Measurements from ENCODE around the gene ENOX1.

DNA sequence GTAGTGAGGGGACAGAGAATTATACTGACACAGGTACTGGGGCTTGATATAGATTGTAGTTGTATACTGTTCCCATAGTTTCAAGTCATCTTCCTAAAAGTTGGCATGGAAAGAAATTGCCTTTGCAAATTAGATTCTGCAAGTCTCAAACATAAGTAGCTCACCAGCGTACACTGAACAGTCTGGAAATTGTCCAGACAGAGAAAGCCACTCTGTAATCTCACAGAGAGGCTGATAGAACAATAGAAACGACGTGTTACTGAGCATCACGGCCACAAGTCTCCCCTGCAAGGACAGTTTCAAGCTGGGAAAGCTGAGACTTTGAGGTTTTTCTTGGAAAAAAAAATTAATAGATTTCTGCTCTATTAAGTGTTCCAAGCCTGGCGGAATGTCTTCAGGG is 534.8 kb downstream of the ENOX1 start:
- TF ChIP-seq, protein P1, sequence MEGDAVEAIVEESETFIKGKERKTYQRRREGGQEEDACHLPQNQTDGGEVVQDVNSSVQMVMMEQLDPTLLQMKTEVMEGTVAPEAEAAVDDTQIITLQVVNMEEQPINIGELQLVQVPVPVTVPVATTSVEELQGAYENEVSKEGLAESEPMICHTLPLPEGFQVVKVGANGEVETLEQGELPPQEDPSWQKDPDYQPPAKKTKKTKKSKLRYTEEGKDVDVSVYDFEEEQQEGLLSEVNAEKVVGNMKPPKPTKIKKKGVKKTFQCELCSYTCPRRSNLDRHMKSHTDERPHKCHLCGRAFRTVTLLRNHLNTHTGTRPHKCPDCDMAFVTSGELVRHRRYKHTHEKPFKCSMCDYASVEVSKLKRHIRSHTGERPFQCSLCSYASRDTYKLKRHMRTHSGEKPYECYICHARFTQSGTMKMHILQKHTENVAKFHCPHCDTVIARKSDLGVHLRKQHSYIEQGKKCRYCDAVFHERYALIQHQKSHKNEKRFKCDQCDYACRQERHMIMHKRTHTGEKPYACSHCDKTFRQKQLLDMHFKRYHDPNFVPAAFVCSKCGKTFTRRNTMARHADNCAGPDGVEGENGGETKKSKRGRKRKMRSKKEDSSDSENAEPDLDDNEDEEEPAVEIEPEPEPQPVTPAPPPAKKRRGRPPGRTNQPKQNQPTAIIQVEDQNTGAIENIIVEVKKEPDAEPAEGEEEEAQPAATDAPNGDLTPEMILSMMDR (optimal IDR thresholded peaks at IDR 0.05 in 1 of 3, IDR thresholded peaks at IDR 0.05 in 1 of 3, conservative IDR thresholded peaks at IDR 0.05 in 1 of 3; ENCODE audit: extremely low read depth in 1 of 3, insufficient read depth in 2 of 3, low read length in 3 of 3), result no peak
- TF ChIP-seq EZH2 (IDR thresholded peaks at IDR 0.05; ENCODE audit: low read length), result no peak

Data from keratinocyte (primary cell).